Measurements from ENCODE around the gene SEC31B. TPM values are rescaled to one million over a fixed set of nuclear protein-coding genes. Genes with fewer than 3 reads are reported as not detected.

The SEC31B gene
- total and polyA plus RNA-seq, 11 donors: 1.9 to 11.5 (median 7.0) TPM

DNA sequence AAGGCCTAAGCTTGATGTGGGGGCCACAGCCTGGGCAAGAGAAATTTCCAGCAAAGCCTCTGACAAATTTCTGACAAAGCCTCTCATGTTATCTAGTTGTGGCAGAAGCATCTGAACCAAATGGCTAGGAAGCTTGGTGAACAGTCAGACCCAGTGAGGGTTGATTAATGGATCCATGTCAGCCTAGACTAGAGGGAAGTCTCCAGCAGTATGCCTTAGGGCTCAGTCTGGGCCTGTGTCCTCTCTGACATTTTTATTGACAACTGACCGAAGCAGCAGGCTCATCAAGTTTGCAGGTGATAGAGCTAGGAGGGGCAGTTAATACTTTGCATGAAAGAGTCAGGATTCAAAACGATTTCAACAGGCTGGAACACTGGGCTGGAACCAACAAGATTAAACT is 41.3 kb upstream of the SEC31B start:
- 80 to 91% (median 84%) methylated on average over 2 of the region's 2 CpGs for whole genome bisulfite sequencing, 4 donors
- H3K36me3 ChIP-seq: peaks cover 0 to 19% (median 0%) of the 10 kb centered on the region in 9 donors
- DNase-seq (no peak), ATAC-seq (no peak)
- H3K4me1 ChIP-seq: peaks cover 0 to 15% (median 10%) of the 10 kb centered on the region in 12 donors
- H3K27me3 ChIP-seq: peaks cover 4 to 47% (median 36%) of the 10 kb centered on the region in 9 donors
- no peak for TF ChIP-seq POLR2A (IDR thresholded peaks at IDR 0.05)
- no peak overlapping the region for H3K27ac ChIP-seq
- intact Hi-C loops (cut with DNase I): loop anchor here in 8 of 10 donors (5.0 to 10.0 kb wide), 5 partner anchors 184 to 451 kb away; partner anchors contain the start of gene PAX2 (in 4 of the 8)
- H3K4me3 ChIP-seq: no peak overlapping the region
- H3K9me3 ChIP-seq: no peaks in the 10 kb centered on the region

DNA sequence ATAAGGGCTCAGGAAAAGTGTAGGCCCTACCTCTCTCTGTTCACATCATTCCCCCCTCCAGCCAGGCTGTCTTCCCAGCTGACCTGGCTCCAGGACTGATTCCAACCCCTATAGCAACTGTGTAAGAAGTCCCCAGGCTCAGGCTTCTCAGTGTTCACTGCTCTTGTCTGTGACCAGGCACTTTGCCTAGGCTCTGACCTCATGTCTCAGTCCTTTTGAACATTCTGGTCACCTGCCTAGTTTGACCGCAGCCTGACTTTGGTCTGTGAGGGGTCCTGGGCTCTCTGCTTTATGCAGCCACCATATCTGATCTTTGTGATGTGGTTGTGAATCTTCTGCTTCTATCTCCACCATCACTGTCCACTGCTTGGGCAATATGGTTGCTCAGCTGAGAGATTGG is 40.6 kb upstream of the SEC31B start:
- intact Hi-C loops (cut with DNase I): loop anchor here in 8 of 10 donors (5.0 to 10.0 kb wide), 5 partner anchors 185 to 452 kb away; partner anchors contain the start of gene PAX2 (in 4 of the 8)
- 95 to 100% (median 100%) methylated on average over 1 of the region's 1 CpG for WGBS, 4 donors
- no peak overlapping the region for H3K27ac ChIP-seq
- no peak for ATAC-seq
- peaks cover 0 to 27% (median under 1%) of the 10 kb centered on the region in 9 donors for H3K36me3 ChIP-seq
- no peak for DNase-seq
- peaks cover 0 to 15% (median 10%) of the 10 kb centered on the region in 12 donors for H3K4me1 ChIP-seq
- H3K27me3 ChIP-seq: peaks cover 4 to 39% (median 29%) of the 10 kb centered on the region in 9 donors
- TF ChIP-seq, protein P1, sequence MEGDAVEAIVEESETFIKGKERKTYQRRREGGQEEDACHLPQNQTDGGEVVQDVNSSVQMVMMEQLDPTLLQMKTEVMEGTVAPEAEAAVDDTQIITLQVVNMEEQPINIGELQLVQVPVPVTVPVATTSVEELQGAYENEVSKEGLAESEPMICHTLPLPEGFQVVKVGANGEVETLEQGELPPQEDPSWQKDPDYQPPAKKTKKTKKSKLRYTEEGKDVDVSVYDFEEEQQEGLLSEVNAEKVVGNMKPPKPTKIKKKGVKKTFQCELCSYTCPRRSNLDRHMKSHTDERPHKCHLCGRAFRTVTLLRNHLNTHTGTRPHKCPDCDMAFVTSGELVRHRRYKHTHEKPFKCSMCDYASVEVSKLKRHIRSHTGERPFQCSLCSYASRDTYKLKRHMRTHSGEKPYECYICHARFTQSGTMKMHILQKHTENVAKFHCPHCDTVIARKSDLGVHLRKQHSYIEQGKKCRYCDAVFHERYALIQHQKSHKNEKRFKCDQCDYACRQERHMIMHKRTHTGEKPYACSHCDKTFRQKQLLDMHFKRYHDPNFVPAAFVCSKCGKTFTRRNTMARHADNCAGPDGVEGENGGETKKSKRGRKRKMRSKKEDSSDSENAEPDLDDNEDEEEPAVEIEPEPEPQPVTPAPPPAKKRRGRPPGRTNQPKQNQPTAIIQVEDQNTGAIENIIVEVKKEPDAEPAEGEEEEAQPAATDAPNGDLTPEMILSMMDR (IDR thresholded peaks at IDR 0.05): no peak
- TF ChIP-seq POLR2A (IDR thresholded peaks at IDR 0.05): no peak
- H3K4me3 ChIP-seq: no peak overlapping the region
- H3K9me3 ChIP-seq: no peaks in the 10 kb centered on the region

DNA sequence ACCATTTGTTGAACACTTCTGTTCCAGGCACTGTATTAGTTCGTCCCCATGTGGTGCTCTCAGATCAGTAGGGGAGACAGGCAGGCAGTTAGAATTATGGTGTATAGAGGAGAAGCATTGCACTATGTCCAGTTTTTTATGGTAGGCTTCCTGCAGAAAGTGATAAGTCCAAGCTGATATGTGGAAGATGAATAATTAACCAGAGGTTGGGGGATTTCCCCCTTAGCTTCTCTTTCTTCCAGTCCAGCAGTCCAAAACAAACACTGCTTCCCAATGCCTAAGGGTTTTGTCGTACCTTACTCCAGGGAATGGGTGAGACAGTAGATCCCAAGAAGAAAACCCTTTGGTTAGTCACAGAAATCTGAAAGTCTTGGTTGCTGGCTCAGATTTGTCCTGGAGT is 35.2 kb upstream of the SEC31B start:
- H3K27ac ChIP-seq: no peak overlapping the region
- TF ChIP-seq, protein P1 (IDR thresholded peaks at IDR 0.05): no peak
- TF ChIP-seq POLR2A (IDR thresholded peaks at IDR 0.05): no peak
- no peak for DNase-seq
- peaks cover 0 to 5% (median 0%) of the 10 kb centered on the region in 12 donors for H3K4me1 ChIP-seq
- intact Hi-C loops (cut with DNase I): no loop called here
- ATAC-seq: no peak
- H3K9me3 ChIP-seq: no peaks in the 10 kb centered on the region
- H3K36me3 ChIP-seq: peaks cover 0 to 54% (median 13%) of the 10 kb centered on the region in 9 donors
- no peak overlapping the region for H3K4me3 ChIP-seq
- H3K27me3 ChIP-seq: no peaks in the 10 kb centered on the region
- WGBS, 4 donors: 92 to 96% (median 93%) methylated on average over 2 of the region's 2 CpGs

DNA sequence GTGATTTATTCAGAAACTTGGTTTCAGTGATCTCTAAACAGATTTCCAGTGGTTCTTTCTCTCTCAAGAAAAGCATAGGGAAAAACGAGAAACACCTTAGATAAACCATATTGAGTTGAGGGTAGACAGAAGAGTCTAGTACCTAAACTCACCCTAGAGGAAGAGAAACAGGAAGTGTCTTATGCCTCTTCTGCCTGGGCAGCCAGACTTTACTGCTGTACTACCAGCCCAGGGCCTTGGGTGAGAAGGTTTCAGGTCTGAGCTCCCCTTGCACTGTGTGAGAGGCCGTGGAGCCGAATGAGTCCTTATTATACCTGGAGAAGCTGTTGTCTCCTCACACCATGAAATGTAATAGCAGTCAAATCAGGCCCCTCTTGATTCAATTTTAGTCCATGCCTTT is 34.3 kb upstream of the SEC31B start:
- Histone ChIP-seq H3K36me3 (peaks cover 0 to 64% (median 22%) of the 10 kb centered on the region in 9 donors), H3K27ac (no peak overlapping the region), H3K9me3 (no peaks in the 10 kb centered on the region), H3K4me1 (peaks cover 0 to 5% (median 0%) of the 10 kb centered on the region in 12 donors), H3K4me3 (no peak overlapping the region), H3K27me3 (no peaks in the 10 kb centered on the region)
- DNase-seq (no peak), ATAC-seq (no peak)
- intact Hi-C loops (cut with DNase I): no loop called here
- TF ChIP-seq, protein P1 (IDR thresholded peaks at IDR 0.05): no peak
- no peak for TF ChIP-seq POLR2A (IDR thresholded peaks at IDR 0.05)
- WGBS, 4 donors: 94 to 96% (median 96%) methylated on average over 3 of the region's 3 CpGs

DNA sequence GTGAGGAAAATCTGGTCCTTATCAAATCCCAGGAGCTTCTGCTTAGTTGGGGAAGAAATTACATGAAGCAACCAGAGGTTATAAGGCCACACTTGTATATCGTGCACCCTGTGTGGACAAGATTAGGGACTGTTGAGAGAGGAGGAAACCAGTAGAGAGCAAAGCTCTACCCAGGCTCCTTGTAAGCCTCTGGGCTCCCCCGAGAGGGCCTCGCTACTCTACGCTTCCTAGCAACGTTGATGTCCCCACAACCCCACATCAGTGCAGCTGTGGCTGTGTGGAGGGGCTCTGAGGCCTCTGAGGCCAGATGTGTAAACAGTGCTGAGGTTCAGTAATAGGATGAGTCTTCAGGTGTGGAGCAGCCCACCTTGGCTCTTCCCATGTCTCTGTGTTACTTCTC is 32.1 kb upstream of the SEC31B start:
- Histone ChIP-seq H3K27ac (no peak overlapping the region), H3K9me3 (no peaks in the 10 kb centered on the region), H3K27me3 (no peaks in the 10 kb centered on the region), H3K36me3 (peaks cover 0 to 73% (median 44%) of the 10 kb centered on the region in 9 donors), H3K4me1 (peaks cover 0 to 5% (median 0%) of the 10 kb centered on the region in 12 donors), H3K4me3 (no peak overlapping the region)
- TF ChIP-seq POLR2A (IDR thresholded peaks at IDR 0.05): no peak
- TF ChIP-seq, protein P1 (IDR thresholded peaks at IDR 0.05): no peak
- peak in 1 of 4 donors; percentile 25 for ATAC-seq
- intact Hi-C loops (cut with DNase I): no loop called here
- no peak for DNase-seq
- 59 to 71% (median 61%) methylated on average over 4 to 5 of the region's 5 CpGs for WGBS, 4 donors
